Activated naive CD4-positive, alpha-beta T cell (primary cell): ENCODE measurements around the gene SPATA6.

ENCODE experiments used
- DNase-seq, 4 experiments: peaks; one replicate each; lab custom pipeline; 2025; lab: John Stamatoyannopoulos, UW

The SPATA6 gene

GRCh38 chr1:48251821-48252220 lies 220.2 kb downstream of the SPATA6 start:
- no peak for DNase-seq

- no peak for DNase-seq
Observed at GRCh38 chr1:48251323-48251722, 220.7 kb downstream of the SPATA6 start.

DNA sequence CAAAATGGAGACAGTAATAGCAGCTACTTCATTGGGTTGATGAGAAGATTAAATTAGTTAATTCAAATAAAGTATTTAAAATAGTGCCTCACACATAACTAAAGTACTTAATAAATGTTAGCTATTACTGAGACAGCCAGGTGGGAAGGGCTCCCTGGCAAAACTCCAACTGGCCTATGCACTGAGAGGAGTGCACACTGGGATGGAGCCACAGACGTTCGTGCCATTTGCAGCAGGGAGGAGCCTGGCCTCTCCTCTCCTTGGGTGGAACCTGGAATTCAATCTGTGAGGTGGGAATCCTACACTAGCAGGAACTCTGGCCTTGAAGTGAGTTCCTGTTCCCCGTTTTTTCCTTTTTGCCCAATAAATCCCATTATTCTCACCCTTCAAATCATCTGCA lies 221.4 kb downstream of the SPATA6 start:
- DNase-seq: no peak

DNA sequence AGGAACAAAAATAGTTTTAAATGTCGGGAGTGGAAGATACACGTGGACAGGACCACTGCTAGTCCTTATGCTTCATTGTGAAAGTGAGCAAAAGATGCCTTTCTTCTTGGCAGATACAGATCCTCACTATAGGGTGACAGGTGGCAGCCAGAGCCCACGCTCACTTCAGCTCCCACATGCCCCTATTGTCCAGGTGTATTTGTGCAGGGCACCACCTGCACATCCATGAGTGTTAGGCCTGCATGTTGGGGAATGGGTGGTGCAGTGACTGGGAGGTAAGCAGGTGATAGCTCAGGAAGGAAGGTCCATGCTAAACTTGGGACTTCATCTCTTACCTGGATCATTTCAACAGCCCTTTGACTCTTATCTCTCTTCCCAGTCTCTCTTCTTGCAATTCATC lies 222.1 kb downstream of the SPATA6 start:
- DNase-seq: no peak

- DNase-seq: no peak
Observed at GRCh38 chr1:48248356-48248755, 223.6 kb downstream of the SPATA6 start.

- DNase-seq: no peak
Observed at GRCh38 chr1:48246727-48247126, 225.3 kb downstream of the SPATA6 start.
